Cerebellar cortex (tissue), 1 donor: ENCODE measurements around the gene PPP2R2B.
"Not testable (repeated sequence)": the region's sequence is repeated elsewhere in the genome, so short reads cannot be mapped to it uniquely, and the experiment has no call there.

Source experiments
- DNase-seq: peaks from one replicate; pipeline ENCODE4 v3.0.0-alpha.2; 2015; ENCODE audit warnings: low spot score

The PPP2R2B gene

GRCh38 chr5:146607659-146608332 is 270.8 kb downstream of the PPP2R2B start:
- no peak for DNase-seq

- DNase-seq = peak; percentile 52
These were observed 271.7 kb downstream of the PPP2R2B start for GRCh38 chr5:146606893-146607292.

- no peak for DNase-seq
These were observed 278.2 kb downstream of the PPP2R2B start for GRCh38 chr5:146600376-146600775.

- no peak for DNase-seq
These were observed 279.3 kb downstream of the PPP2R2B start for GRCh38 chr5:146599261-146599660.

GRCh38 chr5:146595088-146595487 is 283.5 kb downstream of the PPP2R2B start:
- DNase-seq = no peak

- no peak for DNase-seq
These were observed 286.2 kb downstream of the PPP2R2B start for GRCh38 chr5:146592352-146592751.

GRCh38 chr5:146589028-146589345 is 289.6 kb downstream of the PPP2R2B start:
- peak; percentile 17 for DNase-seq

GRCh38 chr5:146588331-146589027 is 290.1 kb downstream of the PPP2R2B start:
- no peak for DNase-seq

GRCh38 chr5:146586752-146587151 is 291.8 kb downstream of the PPP2R2B start:
- no peak for DNase-seq

GRCh38 chr5:146584750-146585149 is 293.8 kb downstream of the PPP2R2B start:
- no peak for DNase-seq

- DNase-seq = no peak
These were observed 296.4 kb downstream of the PPP2R2B start for GRCh38 chr5:146582051-146582596.

GRCh38 chr5:146580237-146580636 is 298.3 kb downstream of the PPP2R2B start:
- DNase-seq = no peak

GRCh38 chr5:146574713-146575112 is 303.8 kb downstream of the PPP2R2B start:
- no peak for DNase-seq

GRCh38 chr5:146568161-146568560 is 310.4 kb downstream of the PPP2R2B start:
- no peak for DNase-seq

GRCh38 chr5:146565764-146566367 is 312.7 kb downstream of the PPP2R2B start:
- DNase-seq = peak; percentile 56

- no peak for DNase-seq
These were observed 314.4 kb downstream of the PPP2R2B start for GRCh38 chr5:146564007-146564762.

GRCh38 chr5:146562461-146562860 is 316.1 kb downstream of the PPP2R2B start:
- DNase-seq = no peak

GRCh38 chr5:146561711-146562110 is 316.8 kb downstream of the PPP2R2B start:
- DNase-seq = no peak

- no peak for DNase-seq
These were observed 318.2 kb downstream of the PPP2R2B start for GRCh38 chr5:146560205-146560812.

- not testable (repeated sequence) for DNase-seq
These were observed 321.7 kb downstream of the PPP2R2B start for GRCh38 chr5:146556884-146557283.

GRCh38 chr5:146553446-146553845 is 325.1 kb downstream of the PPP2R2B start:
- DNase-seq = no peak

GRCh38 chr5:146549615-146550014 is 328.9 kb downstream of the PPP2R2B start:
- no peak for DNase-seq
